Measurements from ENCODE around the gene FAM13A. TPM values are rescaled to one million over a fixed set of nuclear protein-coding genes. Genes with fewer than 3 reads are reported as not detected.

FAM13A gene
- total and polyA plus RNA-seq, 2 donors (not counting 1 experiment from before 2014, with no cell fraction given), result 0.51 to 2.1 TPM

GRCh38 chr4:88729146-88729760, 327.7 kb downstream of the FAM13A start:
- Histone ChIP-seq H4K20me1 (ENCODE audit: control insufficient read depth, insufficient read depth, low read length, poor library complexity, severe bottlenecking) (no peaks in the 10 kb centered on the region), H3K4me1 (ENCODE audit: control insufficient read depth in 2 of 2, insufficient read depth in 2 of 2, low read length in 2 of 2) (no peaks in the 10 kb centered on the region), H3K4me2 (replicated peaks; ENCODE audit: low read depth, low read length, poor library complexity, severe bottlenecking) (no peak overlapping the region), H3K27me3 (replicated peaks in 1 of 4; ENCODE audit: control extremely low read depth in 1 of 4, control insufficient read depth in 3 of 4, insufficient read depth in 4 of 4, low read length in 3 of 4) (no peaks in the 10 kb centered on the region), H3K79me2 (ENCODE audit: control insufficient read depth, insufficient read depth, low read length) (no peaks in the 10 kb centered on the region), H3K4me3 (ENCODE audit: control extremely low read depth in 1 of 5, extremely low read depth in 1 of 5, insufficient read depth in 1 of 5, low read depth in 2 of 5, low read length in 4 of 5) (no peak overlapping the region), H3K9me3 (ENCODE audit: control extremely low read depth in 1 of 3, control insufficient read depth in 2 of 3, insufficient read depth in 1 of 3, low read length in 2 of 3) (no peaks in the 10 kb centered on the region), H3K27ac (ENCODE audit: low read length in 2 of 2) (no peak overlapping the region), H3K9ac (ENCODE audit: low read length) (no peak overlapping the region), H2AFZ (ENCODE audit: insufficient read depth, low read depth, low read length, poor library complexity, severe bottlenecking) (no peak overlapping the region), H3K36me3 (replicated peaks in 1 of 2; ENCODE audit: control extremely low read depth in 1 of 2, control insufficient read depth in 1 of 2, extremely low read depth in 1 of 2, insufficient read depth in 2 of 2, low read length in 1 of 2) (peaks cover 9 to 27% of the 10 kb centered on the region in 2 experiments)
- Mint-ChIP-seq H3K27ac (no peak overlapping the region), H3K4me3 (no peak overlapping the region), H3K4me1 (no peaks in the 10 kb centered on the region), H3K9me3 (ENCODE audit: insufficient read depth) (no peaks in the 10 kb centered on the region), H3K27me3 (no peaks in the 10 kb centered on the region)
- intact Hi-C loops (cut with micrococcal nuclease), result no loop called here
- ATAC-seq (ENCODE audit: low read depth) (no peak), DNase-seq (no peak)
- TF ChIP-seq CTCF (IDR thresholded peaks at IDR 0.05) (no peak), EZH2 (IDR thresholded peaks at IDR 0.05; ENCODE audit: borderline replicate concordance, insufficient read depth, low read depth, low read length, poor library complexity, severe bottlenecking) (no peak)
- 77% methylated on average over 2 of the region's 6 CpGs for WGBS (ENCODE audit: insufficient coverage)
- ChIA-PET POLR2A (no interaction called here), CTCF (no interaction called here)

DNA sequence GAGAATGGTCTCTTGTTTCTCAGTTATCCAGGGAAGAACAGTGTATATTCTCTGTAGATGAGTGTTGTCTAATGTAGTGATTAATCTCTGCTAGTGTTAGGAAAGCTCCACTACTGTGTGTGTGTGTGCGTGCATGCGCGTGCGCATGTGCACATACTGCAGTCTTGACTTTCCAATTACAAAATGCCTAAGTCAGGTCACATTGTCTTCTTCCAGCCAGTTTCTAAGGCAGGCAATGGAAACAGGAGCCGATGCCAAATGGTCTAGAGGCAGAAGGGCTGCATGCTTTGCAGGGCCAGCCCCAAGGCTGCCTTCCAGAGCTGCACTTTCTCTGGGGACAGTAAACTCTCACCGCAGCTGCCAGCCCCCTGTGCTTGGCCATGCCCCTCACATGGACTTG, 328.8 kb downstream of the FAM13A start:
- Histone ChIP-seq H3K4me3 (ENCODE audit: control extremely low read depth in 1 of 5, extremely low read depth in 1 of 5, insufficient read depth in 1 of 5, low read depth in 2 of 5, low read length in 4 of 5) (no peak overlapping the region), H3K79me2 (ENCODE audit: control insufficient read depth, insufficient read depth, low read length) (no peaks in the 10 kb centered on the region), H2AFZ (ENCODE audit: insufficient read depth, low read depth, low read length, poor library complexity, severe bottlenecking) (no peak overlapping the region), H3K4me2 (replicated peaks; ENCODE audit: low read depth, low read length, poor library complexity, severe bottlenecking) (no peak overlapping the region), H3K27me3 (replicated peaks in 1 of 4; ENCODE audit: control extremely low read depth in 1 of 4, control insufficient read depth in 3 of 4, insufficient read depth in 4 of 4, low read length in 3 of 4) (no peaks in the 10 kb centered on the region), H3K36me3 (replicated peaks in 1 of 2; ENCODE audit: control extremely low read depth in 1 of 2, control insufficient read depth in 1 of 2, extremely low read depth in 1 of 2, insufficient read depth in 2 of 2, low read length in 1 of 2) (peaks cover 11 to 36% of the 10 kb centered on the region in 2 experiments), H3K27ac (ENCODE audit: low read length in 2 of 2) (no peak overlapping the region), H3K9me3 (ENCODE audit: control extremely low read depth in 1 of 3, control insufficient read depth in 2 of 3, insufficient read depth in 1 of 3, low read length in 2 of 3) (no peaks in the 10 kb centered on the region), H4K20me1 (ENCODE audit: control insufficient read depth, insufficient read depth, low read length, poor library complexity, severe bottlenecking) (no peaks in the 10 kb centered on the region), H3K9ac (ENCODE audit: low read length) (no peak overlapping the region), H3K4me1 (ENCODE audit: control insufficient read depth in 2 of 2, insufficient read depth in 2 of 2, low read length in 2 of 2) (no peaks in the 10 kb centered on the region)
- no peaks in the 10 kb centered on the region for H3K27me3 Mint-ChIP-seq
- ChIA-PET POLR2A (no interaction called here), CTCF (no interaction called here)
- TF ChIP-seq EZH2 (IDR thresholded peaks at IDR 0.05; ENCODE audit: borderline replicate concordance, insufficient read depth, low read depth, low read length, poor library complexity, severe bottlenecking), result no peak
- no peak for TF ChIP-seq CTCF (IDR thresholded peaks at IDR 0.05)
- ATAC-seq (ENCODE audit: low read depth) (no peak), DNase-seq (no peak)
- no peak overlapping the region for H3K27ac Mint-ChIP-seq
- intact Hi-C loops (cut with micrococcal nuclease), result no loop called here
- H3K9me3 Mint-ChIP-seq (ENCODE audit: insufficient read depth), result no peaks in the 10 kb centered on the region
- WGBS (ENCODE audit: insufficient coverage), result 100% methylated on average over 6 of the region's 6 CpGs
- H3K4me1 Mint-ChIP-seq, result no peaks in the 10 kb centered on the region
- H3K4me3 Mint-ChIP-seq, result no peak overlapping the region
